ENCODE measurements around the gene CREB3L2.
"Not testable (repeated sequence)": the region's sequence is repeated elsewhere in the genome, so short reads cannot be mapped to it uniquely, and the experiment has no call there.

The CREB3L2 gene

DNA sequence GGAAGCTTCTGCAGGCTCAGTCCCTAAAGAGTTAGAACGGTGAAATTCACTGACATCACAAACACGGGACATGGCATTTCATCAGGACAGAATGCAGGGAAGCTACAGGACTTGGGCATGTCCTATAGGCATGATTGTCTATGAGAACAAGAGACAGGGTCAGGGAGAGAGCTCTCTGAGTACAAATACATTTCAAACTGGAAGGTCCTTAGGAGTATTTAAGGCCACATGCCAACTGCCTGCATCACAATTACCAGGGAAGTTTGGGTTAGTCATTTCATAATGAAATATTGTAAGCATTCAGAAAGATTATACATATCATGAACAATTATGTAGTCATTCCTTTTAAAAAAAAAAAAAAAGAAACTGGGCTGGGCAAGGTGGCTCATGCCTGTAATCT lies 71.3 kb downstream of the CREB3L2 start:
- no peak for DNase-seq

GRCh38 chr7:137928626-137929025 lies 73.3 kb downstream of the CREB3L2 start:
- DNase-seq = no peak

- no peak for DNase-seq
Observed at GRCh38 chr7:137927386-137927785, 74.5 kb downstream of the CREB3L2 start.

DNA sequence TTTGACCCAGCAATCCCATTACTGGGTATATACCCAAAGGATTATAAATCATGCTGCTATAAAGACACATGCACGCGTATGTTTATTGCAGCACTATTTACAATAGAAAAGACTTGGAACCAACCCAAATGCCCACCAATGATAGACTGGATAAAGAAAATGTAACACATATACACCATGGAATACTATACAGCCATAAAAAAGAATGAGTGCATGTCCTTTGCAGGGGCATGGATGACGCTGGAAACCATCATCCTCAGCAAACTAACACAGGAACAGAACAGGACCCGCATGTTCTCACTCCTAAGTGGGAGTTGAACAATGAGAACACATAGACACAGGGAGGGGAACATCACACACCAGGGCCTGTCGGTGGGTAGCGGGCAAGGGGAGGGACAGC lies 75.7 kb downstream of the CREB3L2 start:
- DNase-seq = not testable (repeated sequence)

DNA sequence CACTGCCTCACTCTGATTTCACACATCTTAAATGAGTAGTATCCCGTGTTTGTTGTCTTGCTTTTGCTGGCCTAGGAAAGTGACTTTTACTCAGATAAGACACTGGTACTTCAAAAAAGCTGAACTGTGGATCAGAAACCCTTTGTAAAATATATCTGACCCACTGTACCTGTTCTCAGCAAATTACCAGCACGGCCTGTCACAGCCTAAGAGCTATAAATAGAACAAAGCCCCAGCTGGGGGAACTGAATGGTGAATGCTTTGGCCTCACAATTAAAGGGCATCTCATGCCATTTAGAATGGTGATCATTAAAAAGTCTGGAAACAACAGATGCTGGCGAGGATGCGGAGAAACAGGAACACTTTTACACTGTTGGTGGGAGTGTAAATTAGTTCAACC lies 76.1 kb downstream of the CREB3L2 start:
- DNase-seq = no peak

GRCh38 chr7:137925091-137925490 lies 76.8 kb downstream of the CREB3L2 start:
- DNase-seq = no peak

GRCh38 chr7:137923380-137923779 lies 78.5 kb downstream of the CREB3L2 start:
- DNase-seq = no peak

- DNase-seq = no peak
Observed at GRCh38 chr7:137920637-137921399, 81.1 kb downstream of the CREB3L2 start.

DNA sequence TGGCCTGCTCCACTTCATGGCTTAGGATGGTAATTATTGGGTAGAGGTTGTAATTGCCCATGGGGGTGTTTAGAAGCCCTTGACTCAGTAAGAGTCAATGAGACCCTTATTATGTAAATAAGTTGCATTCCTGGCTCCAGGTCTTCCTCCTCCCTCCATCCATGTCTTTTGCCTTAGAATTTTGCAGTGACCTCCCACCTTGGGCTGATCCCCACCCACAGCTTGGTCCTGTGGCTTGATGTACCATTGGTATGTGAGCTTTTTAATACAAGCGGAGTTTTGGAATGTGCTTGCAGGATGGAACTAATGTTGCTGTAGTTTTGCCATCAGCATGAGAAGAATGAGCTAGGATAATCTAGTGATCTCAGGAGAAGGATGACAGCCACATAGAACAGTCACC lies 81.9 kb downstream of the CREB3L2 start:
- no peak for DNase-seq

- DNase-seq = no peak
Observed at GRCh38 chr7:137916980-137917645, 84.8 kb downstream of the CREB3L2 start.

- DNase-seq = no peak
Observed at GRCh38 chr7:137916564-137916963, 85.3 kb downstream of the CREB3L2 start.

DNA sequence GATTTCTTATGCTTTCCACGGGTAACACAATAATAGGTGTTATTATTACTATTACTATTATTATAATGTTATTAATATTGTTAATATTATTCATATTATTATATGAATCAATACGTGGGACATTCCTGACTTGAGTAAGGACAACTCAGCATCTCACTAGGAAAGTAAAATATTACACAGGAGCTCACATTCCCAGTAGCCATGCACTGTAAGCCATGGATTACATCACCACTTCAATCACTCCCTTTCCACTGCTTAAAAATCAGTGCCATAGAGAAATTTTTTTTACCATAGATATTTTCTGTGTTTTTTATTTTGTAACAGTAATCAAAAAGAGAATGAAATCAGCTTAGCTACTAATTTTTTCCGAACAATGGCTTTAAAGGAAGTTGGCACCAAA lies 86.6 kb downstream of the CREB3L2 start:
- no peak for DNase-seq

- no peak for DNase-seq
Observed at GRCh38 chr7:137913985-137914384, 87.9 kb downstream of the CREB3L2 start.

GRCh38 chr7:137909042-137909441 lies 92.8 kb downstream of the CREB3L2 start:
- no peak for DNase-seq

GRCh38 chr7:137908106-137908505 lies 93.8 kb downstream of the CREB3L2 start:
- no peak for DNase-seq

GRCh38 chr7:137906636-137907035 lies 95.2 kb downstream of the CREB3L2 start:
- DNase-seq = not testable (repeated sequence)

DNA sequence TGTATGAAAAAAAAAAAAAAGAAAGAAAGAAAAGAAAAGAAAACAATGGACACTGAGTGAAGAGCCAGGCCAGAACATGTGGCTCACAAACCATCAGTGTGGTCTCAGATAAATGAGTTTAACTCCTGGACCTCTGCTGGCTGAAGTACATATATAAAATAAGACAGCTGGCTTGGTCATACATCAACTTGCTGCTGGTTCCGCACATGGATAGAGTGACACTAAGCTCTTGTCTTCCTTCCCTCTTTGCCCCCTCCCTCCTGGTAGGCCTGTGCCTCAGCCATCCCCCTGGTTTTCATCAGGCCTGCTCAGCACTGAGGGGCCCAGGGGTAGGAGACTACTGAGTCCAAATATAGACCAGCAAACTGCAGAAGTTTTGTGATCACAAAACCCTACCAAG lies 97.1 kb downstream of the CREB3L2 start:
- no peak for DNase-seq

DNA sequence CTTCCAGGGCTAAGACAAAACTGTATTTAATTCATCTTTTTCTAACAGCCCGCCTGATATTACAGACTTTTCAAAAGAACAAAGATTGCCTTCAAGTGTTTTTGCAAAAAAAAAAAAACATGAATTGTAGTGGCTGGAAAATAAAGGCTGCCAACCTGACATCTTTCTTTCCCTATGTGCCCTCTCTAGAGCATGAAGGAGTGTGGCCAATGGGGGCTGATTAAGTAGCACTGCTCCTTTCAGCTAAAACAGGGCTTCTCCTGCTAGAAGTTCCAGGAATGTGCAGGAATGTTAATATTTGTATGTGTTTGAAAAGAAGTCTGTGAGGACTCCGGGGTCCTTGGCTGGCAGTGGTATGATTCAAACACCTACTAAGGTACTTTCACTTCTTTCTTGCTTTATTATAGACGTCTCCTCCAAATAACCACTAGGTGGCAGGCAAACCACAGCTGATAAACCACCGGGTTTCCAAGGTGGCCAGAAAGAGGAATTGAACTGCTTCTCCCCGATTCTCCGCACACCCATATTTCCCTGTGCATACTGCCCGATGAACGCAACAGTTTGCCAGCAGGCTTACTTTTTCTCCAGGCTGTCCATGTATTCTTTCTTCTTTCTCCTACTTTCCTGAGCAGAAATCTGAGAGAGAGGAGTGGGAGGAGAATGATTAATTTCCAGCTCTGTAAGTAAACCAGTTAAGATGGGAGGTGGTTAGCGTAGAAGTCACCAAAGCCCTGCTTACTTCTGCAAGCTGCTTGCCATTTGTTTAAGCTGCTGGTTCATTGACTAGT lies 98.3 kb downstream of the CREB3L2 start:
- DNase-seq = peak; percentile 55

GRCh38 chr7:137900137-137900536 lies 101.7 kb downstream of the CREB3L2 start:
- DNase-seq = no peak

DNA sequence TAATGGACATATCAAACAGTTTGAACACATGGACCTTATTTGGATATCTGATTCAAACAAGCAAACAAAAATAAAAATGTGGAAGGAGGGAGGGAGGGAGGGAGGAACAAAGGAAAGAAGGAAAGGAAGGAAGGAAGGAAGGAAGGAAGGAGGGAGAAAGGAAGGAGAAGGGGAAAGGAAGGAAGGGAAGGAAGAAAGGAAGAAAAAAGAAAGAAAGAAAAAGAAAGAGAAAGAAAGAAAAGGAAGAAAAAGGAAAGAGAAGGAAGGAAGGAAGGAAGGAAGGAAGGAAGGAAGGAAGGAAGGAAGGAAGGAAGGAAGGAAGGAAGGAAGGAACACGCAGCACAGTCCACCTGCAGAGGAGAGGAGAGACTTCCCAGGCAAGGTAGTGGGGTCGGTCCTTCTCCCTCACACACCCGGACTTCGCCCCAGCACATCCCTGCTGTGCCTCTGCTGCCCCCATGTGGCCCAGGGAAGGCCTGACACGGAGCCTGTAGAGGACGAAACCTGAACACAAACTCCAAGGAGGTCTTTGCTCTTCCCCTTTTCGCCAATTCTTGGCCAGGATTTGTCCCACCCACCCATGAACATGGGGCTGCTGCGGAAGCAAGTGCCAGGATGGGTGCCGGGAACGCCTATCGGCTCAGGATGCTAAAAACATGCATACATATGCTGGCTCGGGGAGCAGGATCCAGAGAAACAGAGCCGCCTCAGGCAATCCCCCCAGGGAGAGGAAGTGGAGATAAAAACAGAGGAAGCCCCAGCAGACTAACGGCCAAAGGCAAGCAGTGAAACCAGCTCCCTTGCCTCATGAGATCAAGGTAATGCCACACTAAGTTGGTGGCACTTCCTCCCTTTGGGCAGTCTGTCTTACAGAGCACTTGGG lies 102.8 kb downstream of the CREB3L2 start:
- DNase-seq = peak; percentile 42

DNA sequence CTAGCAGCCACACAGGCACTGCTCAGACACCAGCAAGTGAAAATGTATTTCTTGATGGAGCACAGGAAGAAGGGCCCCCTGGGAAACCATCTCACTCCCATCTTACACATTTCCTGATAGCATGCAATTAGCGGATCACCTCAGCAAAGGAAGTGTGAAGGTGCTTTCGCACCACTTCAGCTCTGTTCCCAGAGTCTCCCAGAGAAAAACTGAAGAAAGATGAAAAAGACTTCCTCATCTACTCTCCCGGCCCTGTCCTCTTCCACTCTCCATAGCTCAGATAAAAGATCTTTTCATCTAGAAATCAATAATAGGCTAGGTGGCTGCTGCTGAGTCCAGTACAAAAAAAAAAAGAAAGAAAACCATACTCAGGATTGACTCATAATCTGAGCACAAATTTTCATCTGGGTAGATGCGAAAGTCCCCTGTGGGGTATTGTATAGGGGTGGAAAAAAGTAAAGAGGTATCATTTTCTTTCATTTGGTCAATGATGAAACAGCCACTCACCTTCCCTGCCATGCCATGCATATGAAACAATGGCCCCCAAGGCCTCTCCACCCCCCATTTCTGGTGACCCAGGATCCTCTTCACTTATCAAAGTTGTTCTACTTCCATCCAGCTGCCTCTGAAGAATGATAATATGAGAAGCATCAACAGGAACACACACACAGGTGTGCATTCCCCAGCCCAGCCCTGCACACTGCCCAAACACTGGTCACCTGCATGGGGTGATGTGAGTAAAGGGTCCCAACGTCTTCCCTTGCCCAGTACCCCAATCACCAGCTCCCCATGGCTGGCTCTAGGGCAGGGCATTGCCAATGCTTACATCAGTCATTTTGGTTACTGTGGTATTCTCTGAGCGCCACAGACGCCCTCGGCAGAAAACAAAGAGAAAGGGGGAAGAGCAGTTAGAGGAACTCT lies 106.3 kb downstream of the CREB3L2 start:
- no peak for DNase-seq
